Hepatic stellate cell (primary cell): ENCODE results near the gene C12orf75.
"Not testable (repeated sequence)": the region's sequence is repeated elsewhere in the genome, so short reads cannot be mapped to it uniquely, and the experiment has no call there.

ENCODE experiments used
- DNase-seq: peaks from one replicate; pipeline ENCODE4 v3.0.0; 2011; ENCODE audit warnings: low spot score

The C12orf75 gene

DNA sequence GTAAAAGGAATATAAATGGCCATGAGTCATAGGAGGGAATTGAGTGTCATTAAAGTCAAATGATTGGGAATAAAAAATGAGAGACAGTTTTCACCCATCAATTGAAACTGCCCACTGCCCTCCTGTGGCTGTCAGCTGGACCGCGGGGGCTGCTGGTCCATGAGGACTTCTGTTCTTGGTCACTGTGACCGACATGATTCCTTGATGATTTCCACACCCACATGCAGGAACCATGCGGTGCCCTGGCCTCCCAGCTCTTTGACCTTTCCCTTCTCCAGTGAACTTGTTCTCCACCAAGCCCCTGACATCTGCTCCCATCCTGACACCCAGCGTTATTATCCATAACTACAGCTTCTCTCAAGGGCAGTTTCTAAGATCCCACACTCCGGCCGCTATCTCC lies 48.4 kb downstream of the C12orf75 start:
- no peak for DNase-seq

DNA sequence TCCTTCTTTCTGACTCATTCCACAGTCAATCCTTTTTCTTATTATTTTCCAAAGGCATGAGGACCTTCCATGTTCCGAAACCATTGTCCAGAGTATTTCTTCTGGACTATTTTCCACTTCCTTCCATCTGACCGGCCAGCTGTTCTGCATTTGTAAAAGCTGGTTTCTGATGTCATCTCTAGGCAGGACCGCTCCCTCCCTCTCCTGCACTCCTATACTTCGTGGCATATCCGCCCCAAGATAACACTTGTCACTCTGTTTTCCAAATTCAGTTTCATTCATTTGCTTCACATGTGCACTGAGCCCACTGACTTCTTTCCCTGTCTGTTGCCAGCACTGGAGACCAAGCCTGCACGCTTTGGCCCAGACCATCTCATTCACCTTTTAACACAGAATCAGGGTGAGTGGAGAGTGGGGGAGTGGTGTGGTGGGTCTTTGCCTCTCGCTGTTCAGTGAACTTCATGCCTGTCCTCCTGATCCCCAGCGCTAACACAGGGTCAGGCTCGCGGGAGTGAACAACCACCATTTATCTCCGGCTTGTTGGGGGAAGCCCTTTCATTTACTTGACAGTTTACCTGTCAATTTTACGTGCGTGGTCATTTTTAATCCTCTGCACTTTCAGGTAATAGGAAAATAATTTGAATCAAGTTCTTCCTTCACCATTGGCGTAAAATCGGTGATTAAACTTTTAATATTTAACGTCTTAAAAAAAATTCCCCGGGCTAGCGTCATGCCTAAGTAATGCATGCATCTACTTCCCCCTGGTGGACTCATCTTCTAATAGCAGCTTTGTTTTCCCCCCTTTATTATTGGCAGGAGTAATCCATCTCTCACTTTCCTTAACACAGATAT lies 52.5 kb downstream of the C12orf75 start:
- peak; percentile 65 for DNase-seq

DNA sequence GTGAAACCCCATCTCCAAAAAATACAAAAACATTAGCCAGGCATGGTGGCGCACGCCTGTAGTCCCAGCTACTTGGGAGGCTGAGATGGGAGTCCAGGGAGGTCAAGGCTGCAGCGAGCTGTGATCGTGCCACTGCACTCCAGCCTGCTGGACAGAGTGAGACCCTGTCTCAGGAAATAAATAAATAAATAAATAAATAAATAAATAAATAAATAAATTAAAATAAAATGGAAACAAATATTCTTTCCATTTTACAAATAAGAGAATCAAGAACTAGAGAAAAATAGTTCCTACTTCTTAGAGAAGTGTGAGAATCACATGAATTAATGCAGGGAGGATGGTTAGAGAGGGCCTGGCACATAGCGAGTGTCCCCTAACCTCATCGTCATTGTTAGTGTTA lies 53.7 kb downstream of the C12orf75 start:
- no peak for DNase-seq

DNA sequence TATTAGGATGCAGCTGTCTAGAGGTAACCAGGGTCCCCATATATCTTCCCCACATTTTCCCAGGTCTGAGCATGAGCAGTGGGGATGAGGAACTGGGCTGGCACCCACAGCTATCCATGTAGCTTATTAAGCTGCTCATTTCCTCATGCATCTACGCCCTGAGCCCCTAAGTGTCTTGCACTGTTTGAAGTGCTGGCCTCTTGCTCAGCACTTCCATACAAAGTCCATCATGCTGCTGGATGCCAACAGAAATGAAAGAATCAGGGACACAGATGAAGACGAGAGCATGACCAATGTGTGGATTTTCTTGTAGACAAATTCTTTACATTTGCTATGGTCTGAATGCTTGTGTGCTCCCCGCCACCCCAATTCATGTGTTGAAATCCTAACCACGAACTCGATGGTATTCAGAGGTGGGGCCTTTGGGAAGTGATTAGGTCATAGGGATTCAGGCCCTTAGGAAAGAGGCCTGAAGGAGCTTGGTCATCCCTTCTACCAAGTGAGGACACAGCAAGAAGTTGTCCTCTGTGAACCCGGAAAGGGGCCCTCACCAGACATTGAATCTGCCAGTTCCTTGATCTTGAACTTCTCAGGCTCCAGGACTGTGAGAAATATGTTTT lies 54.5 kb downstream of the C12orf75 start:
- no peak for DNase-seq

DNA sequence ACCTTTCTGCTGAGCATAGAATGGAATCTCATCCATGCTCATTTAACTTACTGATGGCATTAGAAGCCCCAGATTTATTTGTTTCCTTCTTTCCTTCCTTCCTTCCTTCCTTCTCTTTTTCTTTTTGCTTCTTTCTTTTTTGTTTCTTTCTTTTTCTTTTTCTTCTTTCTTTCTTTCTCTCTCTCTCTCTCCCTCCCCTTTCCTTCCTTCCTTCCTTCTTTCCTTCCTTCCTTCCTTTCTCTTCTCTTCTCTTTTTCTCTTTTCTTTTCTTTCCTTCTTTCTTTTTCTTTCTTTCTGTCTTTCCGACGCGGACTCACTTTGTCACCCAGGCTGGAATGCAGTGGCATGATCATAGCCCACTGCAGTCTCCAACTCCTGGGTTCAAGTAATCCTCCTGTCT lies 55.9 kb downstream of the C12orf75 start:
- DNase-seq = no peak

DNA sequence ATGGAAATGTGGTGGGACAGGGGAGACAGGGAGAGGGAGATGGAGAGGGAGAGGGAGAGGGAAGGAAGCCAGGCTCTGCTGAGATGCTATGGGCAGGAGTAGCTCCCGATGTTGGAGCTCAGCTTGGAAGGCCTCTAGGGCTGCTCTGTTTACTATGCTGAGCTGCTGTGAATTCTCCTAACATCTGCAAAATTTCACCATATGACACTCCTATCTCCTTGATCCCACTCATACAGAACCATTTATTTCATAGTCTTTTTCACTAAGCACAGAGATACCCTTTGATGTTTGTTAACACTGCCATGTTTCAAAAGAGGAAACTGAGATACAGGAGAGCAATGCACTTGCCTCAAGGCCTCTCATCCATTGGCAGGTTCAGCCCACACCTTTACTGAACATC lies 60.7 kb downstream of the C12orf75 start:
- DNase-seq = no peak

DNA sequence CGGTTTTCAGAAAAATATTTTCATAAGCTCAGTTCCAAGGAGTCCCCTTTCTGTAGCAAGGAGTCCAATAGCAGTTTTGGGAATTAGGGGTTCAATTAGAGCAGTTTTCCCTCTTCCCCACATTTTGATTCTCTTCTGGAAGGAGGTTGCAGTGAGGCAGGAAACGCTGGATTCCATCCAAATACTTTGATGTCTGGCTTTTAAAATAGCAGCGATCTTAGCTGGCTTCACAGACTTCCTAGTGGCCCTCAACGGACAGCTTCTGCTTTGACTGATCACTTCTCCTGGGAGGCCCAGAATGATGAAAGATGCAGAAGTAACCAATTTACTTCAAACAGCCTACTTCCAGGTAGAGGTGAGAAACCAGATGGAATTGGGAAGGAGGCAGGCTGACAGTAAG lies 63.1 kb downstream of the C12orf75 start:
- DNase-seq = peak; percentile 26

DNA sequence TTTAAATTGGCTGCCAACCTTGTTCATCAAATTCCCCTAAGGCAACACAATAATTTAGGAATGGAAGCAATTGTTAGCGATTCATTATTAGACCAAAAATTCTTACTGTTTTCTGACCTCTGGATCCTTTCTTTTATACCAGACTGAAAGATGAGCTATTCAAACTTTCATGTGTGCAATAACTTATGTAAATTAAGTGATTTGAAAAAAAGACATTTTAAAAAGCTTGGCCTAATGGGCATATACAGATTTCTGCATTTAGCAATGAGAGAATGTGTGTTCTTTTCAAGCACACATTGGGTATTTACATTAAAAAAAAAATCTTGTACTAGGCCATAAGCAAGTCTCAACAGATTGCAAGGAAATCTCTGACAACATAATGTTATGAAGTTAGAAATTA lies 65.5 kb downstream of the C12orf75 start:
- DNase-seq = no peak

DNA sequence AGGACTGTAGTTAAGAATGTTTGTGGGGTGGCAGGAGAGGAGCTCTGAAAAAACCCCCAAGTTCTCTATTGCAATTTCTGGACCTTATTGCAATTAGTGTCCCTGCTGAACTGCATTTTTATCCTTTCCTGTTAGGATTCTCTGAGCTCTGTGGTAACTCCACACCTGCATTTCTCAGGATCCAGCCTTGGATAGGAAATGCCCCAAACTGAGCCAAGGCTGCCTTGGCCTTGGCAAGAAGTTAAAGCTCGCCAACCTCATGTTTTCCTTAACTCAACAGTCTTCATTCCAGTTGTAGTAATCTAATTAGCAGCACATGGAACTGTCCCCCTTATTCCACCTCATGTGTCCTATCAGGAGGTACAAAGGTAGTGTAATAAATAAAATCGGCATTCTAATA lies 66.5 kb downstream of the C12orf75 start:
- no peak for DNase-seq

DNA sequence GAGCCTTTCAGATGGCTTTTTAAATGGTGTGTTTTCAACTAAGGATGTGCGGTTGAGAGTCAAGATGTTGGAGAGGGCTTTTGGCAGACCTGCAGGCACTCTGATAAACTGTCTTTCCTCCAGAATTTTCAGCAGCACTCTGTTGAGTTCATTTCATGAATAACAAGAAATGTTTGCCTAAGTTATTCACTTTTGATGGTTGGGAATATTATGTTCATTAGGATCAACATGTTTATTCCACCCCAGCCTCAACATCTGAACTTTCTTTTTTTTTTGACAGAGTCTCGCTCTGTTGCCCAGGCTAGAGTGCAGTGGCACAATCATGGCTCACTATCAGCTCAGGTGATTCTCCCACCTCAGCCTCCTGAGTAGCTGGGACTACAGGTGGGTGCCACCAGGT lies 68.4 kb downstream of the C12orf75 start:
- DNase-seq = no peak

DNA sequence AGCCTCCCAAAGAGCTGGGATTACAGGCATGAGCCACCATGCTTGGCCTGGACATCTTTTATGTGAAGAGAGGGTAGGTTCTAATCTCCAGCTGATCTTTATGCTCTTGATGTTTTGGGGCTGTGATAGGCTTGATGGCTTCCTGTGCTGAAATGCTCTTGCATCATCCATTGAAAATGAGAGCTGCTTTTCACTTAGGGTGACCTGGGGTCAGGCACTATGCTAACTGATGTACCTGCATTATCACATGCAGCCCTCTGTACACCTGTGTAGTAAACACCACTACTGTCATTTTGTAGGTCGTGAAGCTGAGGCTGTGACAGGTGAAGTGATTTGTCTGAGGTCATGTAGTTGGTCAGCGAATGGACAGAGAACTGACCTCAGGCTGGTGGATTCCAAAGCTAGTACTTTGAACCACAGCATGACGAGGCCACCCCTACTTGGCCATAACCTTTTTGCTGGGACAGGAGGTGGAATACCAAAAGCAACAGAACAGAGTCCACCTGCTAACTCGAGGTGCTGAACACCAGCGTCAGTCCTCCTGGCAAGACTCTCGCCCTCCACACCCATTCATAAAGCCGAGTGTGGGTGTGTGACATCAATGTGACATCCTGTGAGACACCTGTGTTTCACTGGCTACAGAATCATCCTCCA lies 69.1 kb downstream of the C12orf75 start:
- DNase-seq = no peak

DNA sequence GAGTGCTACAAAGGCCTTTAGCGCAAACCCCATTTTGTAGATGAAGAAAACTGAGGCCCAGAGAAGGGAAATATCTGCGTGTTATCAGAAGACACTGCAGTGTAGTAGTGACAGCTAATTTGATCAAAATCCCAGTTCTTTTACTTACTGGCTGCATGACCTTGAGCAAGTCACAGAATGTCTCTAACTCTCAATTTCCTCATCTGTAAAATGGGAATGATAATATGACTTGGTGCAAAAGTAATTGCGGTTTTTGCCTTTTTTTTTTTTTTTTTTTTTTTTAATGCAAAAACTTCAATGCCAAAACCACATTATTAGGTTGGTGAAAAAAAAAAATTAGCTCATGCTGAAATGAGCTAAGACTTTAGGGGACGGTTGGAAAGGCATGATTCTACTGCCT lies 69.7 kb downstream of the C12orf75 start:
- DNase-seq = no peak

DNA sequence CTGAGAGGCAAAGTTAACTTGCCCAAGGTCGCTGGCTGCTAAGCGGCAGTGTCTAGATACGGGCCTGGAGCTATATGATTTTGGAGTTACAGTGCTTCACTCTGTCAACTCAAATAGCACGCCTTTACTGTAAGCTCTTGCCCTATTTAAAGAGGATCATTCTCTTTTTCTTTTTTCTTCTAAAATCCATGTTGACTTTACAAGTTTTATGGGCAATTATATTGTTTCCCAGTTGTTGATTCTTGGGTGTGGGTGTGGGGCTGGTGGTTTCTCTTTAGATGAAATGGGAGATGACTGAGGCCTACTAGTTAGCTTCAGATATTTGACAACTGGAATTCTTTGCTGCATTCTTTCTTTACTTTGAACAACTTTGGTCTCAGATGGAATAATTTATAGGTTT lies 70.7 kb downstream of the C12orf75 start:
- DNase-seq = no peak

DNA sequence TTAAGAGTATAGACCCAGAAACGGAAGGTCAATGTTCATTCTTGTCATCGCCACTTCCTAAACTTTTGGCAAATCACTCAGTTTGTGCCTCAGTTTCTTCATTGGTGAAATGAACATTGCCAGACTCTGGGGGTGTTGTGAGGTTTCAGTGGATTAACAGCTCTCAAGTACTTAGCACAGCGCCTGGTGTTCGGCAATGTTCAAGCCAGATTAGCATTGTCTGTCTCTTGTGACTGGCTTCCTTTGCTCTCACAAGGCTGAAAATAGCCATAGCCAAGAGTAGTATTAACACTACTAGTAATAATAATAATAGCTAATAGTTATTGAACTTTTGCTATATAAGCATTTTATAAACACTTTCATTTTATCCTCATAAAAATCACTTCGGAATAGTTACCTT lies 71.9 kb downstream of the C12orf75 start:
- no peak for DNase-seq

DNA sequence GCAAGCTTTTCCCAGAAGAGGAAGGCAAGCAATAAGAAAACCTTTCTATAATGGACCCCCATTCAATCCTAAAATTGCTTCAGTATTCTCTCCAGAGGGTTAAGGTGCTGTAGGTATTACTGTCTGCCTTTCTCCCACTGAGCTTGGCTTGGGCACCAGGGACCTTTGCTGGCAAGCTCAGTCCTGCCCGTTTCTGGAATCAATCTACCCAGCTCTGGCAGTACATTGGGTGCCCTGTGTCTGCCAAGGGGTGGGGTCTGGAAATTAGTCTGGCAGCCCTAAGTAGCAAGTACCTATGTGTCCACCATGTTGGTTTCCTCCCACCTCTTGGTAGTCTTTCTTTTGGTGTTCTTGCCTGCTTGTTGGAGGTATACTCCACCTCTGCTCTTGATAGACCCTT lies 72.6 kb downstream of the C12orf75 start:
- no peak for DNase-seq

DNA sequence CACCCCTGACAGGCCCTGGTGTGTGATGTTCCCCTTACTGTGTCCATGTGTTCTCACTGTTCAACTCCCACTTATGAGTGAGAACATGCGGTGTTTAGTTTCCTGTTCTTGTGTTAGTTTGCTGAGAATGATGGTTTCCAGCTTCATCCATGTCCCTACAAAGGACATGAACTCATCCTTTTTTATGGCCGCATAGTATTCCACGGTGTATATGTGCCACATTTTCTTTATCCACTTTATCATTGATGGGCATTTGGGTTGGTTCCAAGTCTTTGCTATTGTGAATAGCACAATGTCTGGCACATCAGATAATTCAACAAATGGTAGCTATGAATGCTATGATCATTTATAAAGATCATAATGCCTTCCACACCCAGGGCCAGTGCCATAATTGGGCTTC lies 73.6 kb downstream of the C12orf75 start:
- not testable (repeated sequence) for DNase-seq

DNA sequence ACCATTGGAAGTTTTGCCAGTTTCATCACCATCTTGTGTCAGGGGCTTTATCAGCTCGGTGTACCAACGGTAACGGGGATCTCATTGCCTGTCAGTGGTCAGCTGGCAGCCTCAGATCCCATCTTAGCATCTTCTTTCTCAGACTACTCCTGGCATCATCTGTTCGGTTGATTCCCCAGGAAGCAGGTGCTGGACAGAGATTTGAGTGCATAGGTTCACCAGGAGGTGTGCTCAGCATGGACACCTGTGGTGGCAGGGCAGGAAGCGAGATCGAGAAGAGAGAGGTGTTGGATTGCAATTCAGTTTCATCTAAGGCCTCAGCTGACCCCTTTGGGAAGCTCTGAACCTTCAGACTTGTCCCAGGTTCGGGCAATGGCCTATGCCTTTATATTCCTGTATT lies 76.0 kb downstream of the C12orf75 start:
- DNase-seq = no peak

DNA sequence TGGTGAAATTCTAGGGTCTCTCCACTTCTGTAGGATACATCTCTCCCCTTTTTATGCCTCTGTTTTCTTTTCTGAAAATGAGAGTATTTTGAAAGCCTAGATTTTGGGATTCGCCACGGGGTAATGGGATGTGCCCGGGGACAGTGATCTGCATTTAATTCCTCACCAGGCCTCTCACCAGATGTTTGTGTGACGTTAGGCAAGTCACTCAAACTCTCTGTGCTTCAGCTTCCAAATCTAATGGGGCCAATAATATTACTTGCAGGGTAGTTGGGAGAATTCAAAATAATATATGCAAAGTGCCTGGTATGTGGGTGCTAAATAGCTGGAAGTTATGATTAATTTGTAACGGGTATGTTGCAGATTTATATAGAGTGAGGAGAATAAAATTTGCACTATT lies 78.8 kb downstream of the C12orf75 start:
- no peak for DNase-seq

DNA sequence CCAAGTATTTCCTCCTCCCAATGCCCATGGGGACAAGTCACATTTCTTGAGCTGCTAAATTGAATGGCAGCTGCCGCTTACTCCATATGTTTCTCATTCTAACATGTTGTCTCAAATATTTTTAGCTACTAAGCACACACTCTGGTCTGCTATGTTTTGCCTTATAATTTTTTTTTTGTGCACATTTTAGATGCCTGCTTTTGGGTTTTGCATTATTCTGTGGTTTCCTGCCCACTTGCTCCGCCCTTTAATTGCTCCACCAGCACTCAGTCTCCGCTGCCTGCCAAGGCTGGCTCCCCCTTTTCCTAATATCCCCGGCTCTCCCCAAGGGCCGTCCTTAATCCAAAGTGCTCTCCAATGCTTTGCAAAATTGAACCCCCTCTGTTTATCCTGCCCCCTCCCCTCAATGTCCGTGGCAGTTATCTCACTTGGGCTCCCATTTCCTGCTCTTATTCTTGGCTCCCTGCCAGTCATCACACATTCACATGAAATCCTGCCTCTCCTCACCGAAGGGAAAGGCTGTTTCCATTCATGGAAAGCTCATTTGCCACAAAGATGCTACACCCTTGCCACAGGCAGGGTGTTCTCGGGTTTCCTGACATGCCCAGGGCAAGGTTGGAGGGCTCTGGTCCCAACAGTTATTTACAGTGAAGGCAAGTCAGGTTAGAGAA lies 79.4 kb downstream of the C12orf75 start:
- peak; percentile 14 for DNase-seq

DNA sequence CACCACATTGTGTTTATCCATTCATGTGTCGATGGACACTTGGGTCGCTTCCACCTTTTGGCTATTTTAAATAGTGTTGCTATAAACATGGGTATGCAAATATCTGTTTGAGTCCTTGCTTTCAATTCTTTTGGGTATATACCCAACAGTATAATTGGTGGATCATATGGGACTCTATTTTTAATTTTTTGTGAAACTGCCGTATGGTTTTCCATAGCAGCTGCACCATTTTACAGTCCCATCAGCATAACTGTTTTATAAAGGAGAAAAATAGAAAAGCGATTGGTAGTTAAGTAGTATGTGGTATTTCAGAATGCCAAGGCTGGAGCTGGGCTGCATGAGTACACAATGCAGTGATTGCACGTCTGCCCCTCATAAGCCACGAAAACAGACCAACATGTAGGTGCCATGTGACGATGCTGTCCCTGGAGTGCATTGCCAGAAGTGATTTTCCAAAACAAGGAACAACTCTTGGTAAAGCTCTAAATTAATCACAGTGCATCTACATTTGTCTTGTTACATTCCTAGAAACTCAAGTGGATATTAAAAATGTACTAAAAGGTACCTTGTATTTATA lies 83.5 kb downstream of the C12orf75 start:
- DNase-seq = no peak

DNA sequence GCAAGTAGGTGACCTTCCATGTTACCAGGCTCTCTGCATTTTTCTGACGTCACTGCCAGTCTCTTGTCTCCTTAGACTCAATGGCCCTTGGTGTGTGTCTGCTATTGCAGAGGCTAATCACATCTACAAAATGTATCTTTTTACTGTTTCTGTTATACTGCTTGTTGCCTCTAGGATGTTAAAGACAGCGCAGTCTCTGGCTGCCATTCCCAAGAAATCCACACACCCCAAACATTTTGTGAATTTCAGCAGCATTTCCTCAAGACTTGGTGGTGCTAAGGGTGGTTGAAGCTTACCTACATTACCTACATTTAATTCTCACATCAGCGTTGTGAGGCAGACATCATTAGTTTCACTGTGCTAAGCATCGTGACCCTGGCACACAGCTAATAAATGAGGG lies 87.2 kb downstream of the C12orf75 start:
- DNase-seq = no peak

DNA sequence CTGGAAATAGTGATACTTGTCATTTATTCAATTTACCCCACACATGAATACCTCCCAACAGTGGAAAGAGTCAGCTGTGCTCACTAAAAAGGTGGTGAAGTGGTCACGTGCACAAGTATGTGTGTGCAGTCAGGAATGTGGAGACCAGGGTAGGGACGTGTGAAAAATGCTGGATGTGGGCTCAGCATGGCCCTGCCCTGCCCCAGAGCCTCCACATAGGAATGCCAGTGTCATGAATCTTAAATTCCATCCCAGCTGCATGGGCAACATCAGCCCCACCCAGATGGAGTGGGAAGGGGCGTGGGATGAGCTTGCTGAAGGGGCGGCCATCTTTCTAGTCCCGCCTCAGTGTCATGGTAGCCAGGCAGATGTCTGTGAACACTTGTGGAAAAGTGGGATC lies 87.7 kb downstream of the C12orf75 start:
- DNase-seq = peak; percentile 77
